Measurements from ENCODE around the gene LBHD2.

Gene LBHD2

DNA sequence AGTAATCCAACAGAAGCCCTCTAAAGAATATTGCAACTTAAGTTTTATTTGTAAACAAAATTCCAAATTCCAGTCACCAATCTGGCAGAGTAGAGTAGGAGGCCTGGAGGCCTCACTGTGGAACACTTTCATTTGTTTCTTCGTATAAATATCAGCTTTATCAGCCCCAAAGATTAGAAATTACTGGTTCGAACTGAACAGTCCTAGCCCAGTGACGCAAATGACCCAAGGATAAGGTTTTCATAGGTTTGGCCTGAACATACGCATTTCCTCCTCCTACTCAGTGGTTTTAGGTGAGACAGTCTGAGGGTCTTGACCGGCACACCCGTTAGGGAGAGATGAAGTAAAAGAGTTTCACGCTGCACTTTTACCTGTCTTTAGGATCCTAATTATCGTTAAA is 28.3 kb upstream of the LBHD2 start:
- H3K4me3 ChIP-seq (ENCODE audit: low read length): peak overlapping the region; percentile 93
- TF ChIP-seq CTCF (conservative IDR thresholded peaks at IDR 0.05; ENCODE audit: low read length): no peak
- peak; percentile 9 for DNase-seq (ENCODE audit: low read depth)

DNA sequence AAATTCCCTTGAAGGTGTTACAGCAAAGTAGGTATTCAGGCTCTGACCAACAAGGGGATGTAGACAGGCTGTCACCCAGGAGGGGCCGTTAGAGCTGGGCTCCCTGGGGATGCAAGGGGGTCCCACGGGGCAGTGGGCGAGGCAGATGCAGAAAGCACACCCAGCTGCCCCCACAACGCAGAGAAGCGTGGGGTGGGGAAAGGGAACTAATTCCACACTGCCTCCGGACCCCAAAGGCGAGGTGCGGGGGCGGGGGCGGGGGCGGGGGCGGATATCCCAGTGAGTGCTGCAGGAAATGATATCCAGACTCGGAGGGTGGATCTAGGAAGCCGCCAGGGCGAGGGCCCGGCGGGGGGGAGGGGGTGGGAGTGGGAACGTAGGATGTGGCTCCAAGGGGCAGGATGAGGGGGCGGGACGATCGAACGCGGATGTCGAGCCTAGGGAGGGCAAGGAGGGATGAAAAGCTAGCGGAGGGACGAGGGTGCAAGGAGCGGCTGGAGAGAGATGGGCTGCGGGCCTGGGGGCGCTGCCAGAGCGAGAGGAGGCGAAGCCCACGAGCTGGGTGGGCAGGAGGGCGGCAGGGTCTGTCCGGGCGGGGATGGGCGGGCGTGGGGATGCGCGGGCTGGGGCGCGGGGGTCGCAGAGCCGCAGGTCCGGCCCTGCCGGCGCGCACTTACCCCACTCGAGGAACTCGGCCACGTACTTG is 27.5 kb upstream of the LBHD2 start:
- H3K4me3 ChIP-seq (ENCODE audit: low read length): peak overlapping the region; percentile 93
- TF ChIP-seq CTCF (conservative IDR thresholded peaks at IDR 0.05; ENCODE audit: low read length): no peak
- peak; percentile 64 for DNase-seq (ENCODE audit: low read depth)

- no peak for TF ChIP-seq CTCF (conservative IDR thresholded peaks at IDR 0.05; ENCODE audit: low read length)
- DNase-seq (ENCODE audit: low read depth): peak; percentile 19
- peak overlapping the region; percentile 93 for H3K4me3 ChIP-seq (ENCODE audit: low read length)
Observed at GRCh38 chr14:103057028-103057371, 27.0 kb upstream of the LBHD2 start.

DNA sequence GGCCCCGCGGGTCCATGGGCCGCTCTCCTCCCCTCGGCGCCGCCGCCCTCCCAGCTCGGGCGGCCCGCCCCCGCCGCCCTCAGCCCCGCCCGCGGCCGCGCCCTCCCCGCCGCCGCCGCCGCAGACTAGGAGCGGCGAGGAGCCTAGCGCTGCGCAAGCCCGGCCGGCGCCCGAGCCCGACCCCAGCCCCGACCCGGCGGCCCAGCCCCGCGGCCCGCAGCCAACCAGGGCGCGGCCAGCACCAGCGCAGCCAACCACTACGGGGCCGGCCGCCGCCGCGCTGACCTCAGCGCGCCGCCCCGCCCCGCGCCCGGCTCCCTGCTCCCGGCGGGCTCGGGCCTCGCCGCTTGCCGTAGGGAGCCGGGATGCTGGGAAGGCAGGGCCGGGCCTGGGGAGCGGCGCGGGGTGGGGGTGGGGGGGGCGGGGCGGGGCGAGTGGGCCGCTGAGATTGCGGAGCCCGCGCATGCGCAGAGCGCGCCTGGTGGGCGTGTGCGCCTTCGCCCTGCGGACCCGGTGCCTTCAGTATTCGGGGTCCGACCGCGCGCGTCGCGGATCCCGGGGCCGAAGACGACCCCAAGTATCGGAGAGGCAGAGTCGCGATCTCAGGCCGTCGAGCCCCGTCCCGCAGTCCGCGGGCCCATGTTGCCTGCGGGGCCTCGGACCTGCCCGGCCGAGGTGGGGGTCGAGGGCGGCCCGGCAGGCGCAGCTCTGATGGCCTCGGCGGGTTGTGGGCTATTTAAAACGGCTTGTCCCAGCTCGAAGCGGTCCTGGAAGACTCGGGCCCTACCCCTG is 26.4 kb upstream of the LBHD2 start, which contains the start of gene CDC42BPB:
TSS of gene CDC42BPB (minus strand) at position 178 of the 792 bp plus-strand sequence. CDS start 376 bp downstream, outside the sequence.
- no peak for TF ChIP-seq CTCF (conservative IDR thresholded peaks at IDR 0.05; ENCODE audit: low read length)
- H3K4me3 ChIP-seq (ENCODE audit: low read length): peak within 1 kb of the TSS; percentile 93
- DNase-seq (ENCODE audit: low read depth): peak; percentile 92

DNA sequence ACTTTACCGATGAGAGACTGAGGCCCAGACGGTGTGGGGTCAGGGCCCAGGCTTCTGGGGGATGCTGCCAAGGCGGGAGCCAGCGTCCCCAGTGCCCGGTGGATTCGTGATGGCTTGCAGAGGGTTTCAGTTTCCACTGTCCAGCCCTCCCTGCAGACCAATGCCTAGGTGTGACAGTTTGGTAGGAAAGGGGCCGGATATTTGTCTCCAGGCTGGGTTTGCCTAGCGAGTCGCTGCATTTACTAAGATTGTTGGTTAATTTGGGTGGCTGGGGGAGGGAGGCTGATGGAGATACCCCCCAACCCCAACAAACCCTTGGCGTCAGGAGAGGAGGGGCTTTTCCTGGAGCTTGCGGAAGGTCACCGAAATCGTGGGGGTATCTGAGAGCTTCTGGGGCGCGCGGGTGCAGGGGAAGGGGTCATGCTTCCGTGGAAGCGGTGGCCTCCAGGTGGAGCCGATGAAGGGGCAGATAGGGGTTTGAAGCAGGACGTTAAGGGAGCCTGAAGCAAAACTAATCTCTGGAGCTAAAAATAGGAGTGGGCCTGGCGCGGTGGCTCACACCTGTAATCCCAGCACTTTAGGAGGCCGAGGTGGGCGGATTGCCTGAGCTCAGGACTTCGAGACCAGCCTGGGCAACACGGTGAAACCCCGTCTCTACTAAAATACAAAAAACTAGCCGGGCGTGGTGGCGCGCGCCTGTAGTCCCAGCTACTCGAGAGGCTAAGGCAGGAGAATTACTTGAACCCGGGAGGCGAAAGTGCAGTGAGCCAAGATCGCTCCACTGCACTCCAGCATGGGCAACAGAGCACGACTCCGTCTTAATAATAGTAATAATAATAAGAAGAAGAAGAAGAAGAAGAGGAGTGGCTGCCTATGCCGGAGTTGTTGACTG is 25.6 kb upstream of the LBHD2 start:
- DNase-seq (ENCODE audit: low read depth): peak; percentile 11
- TF ChIP-seq CTCF (conservative IDR thresholded peaks at IDR 0.05; ENCODE audit: low read length): no peak
- peak overlapping the region; percentile 82 for H3K4me3 ChIP-seq (ENCODE audit: low read length)

- no peak for DNase-seq (ENCODE audit: low read depth)
- peak overlapping the region; percentile 12; the same call in 1 of the 2 replicates for H3K4me3 ChIP-seq (ENCODE audit: low read length)
- no peak for TF ChIP-seq CTCF (conservative IDR thresholded peaks at IDR 0.05; ENCODE audit: low read length)
Observed at GRCh38 chr14:103059556-103059955, 24.5 kb upstream of the LBHD2 start.
